Keratinocyte (primary cell): Measurements from ENCODE around the gene MYMX. TPM values are rescaled to one million over a fixed set of nuclear protein-coding genes. Genes with fewer than 3 reads are reported as not detected.
"Not testable (repeated sequence)": the region's sequence is repeated elsewhere in the genome, so short reads cannot be mapped to it uniquely, and the experiment has no call there.

Experiments
- DNase-seq: peaks from one replicate; pipeline ENCODE4 v3.0.0-alpha.2; 2011; ENCODE audit warnings: low read depth, missing footprints, low spot score
- FAIRE-seq: peaks from 2 replicates; lab custom pipeline; 2011; peaks lifted over from hg19 to GRCh38; lab: Jason Lieb, UNC
- H2AFZ ChIP-seq: 2 replicates; pipeline ENCODE4 v1.6.0; 2012; ENCODE audit warnings: low read length, control low read depth, inconsistent platforms; ENCODE audit not compliant: control insufficient read depth
- H3K27ac ChIP-seq: 2 replicates; pipeline ENCODE4 v1.5.1; 2011; ENCODE audit warnings: low read length; ENCODE audit not compliant: control insufficient read depth, insufficient read depth
- H3K27me3 ChIP-seq: 3 replicates; pipeline ENCODE4 v1.6.0; 2011; ENCODE audit warnings: low read length; ENCODE audit not compliant: control insufficient read depth, insufficient read depth; ENCODE audit errors: extremely low read depth
- H3K36me3 ChIP-seq, 2 experiments: 2 replicates in 1 of 2; 3 replicates in 1 of 2; pipeline ENCODE4 v1.5.1; 2011; ENCODE audit warnings: low read length in 2 of 2, mild to moderate bottlenecking in 1 of 2; ENCODE audit not compliant: control insufficient read depth in 2 of 2, insufficient read depth in 2 of 2; ENCODE audit errors: extremely low read depth in 1 of 2
- H3K4me1 ChIP-seq: 3 replicates; pipeline ENCODE4 v1.5.1; 2011; ENCODE audit warnings: low read length; ENCODE audit not compliant: control insufficient read depth, insufficient read depth; ENCODE audit errors: extremely low read depth
- H3K4me2 ChIP-seq: 3 replicates; pipeline ENCODE4 v1.6.0; 2011; ENCODE audit warnings: low read depth, low read length; ENCODE audit not compliant: control insufficient read depth, insufficient read depth; ENCODE audit errors: extremely low read depth
- H3K4me3 ChIP-seq, 3 experiments: fragments of 200-600 bp in 1 of 3; sonication (generic) in 1 of 3; 2 replicates in 2 of 3; 3 replicates in 1 of 3; pipeline ENCODE4 v1.5.1; 2011 to 2016; ENCODE audit warnings: low read length in 3 of 3, mild to moderate bottlenecking in 3 of 3, control low read depth in 2 of 3, inconsistent platforms in 1 of 3, low read depth in 1 of 3, mixed read lengths in 1 of 3, mixed run types in 1 of 3, moderate library complexity in 1 of 3; ENCODE audit not compliant: control insufficient read depth in 2 of 3, insufficient read depth in 2 of 3; ENCODE audit errors: extremely low read depth in 1 of 3
- H3K79me2 ChIP-seq: 2 replicates; pipeline ENCODE4 v1.6.0; 2012; ENCODE audit warnings: low read length; ENCODE audit not compliant: control insufficient read depth, insufficient read depth
- H3K9ac ChIP-seq: 3 replicates; pipeline ENCODE4 v1.6.0; 2011; ENCODE audit warnings: low read length; ENCODE audit not compliant: control insufficient read depth, insufficient read depth; ENCODE audit errors: extremely low read depth
- H3K9me1 ChIP-seq: 3 replicates; pipeline ENCODE4 v1.6.0; 2011; ENCODE audit warnings: low read length; ENCODE audit not compliant: control insufficient read depth, insufficient read depth; ENCODE audit errors: extremely low read depth
- H3K9me3 ChIP-seq: 2 replicates; pipeline ENCODE4 v1.5.1; 2012; ENCODE audit warnings: low read depth, low read length; ENCODE audit not compliant: control insufficient read depth
- H4K20me1 ChIP-seq: 3 replicates; pipeline ENCODE4 v1.6.0; 2011; ENCODE audit warnings: low read length; ENCODE audit not compliant: control insufficient read depth, insufficient read depth; ENCODE audit errors: extremely low read depth
- CTCF ChIP-seq, 3 experiments: IDR thresholded peaks in 1 of 3; conservative IDR thresholded peaks in 1 of 3; optimal IDR thresholded peaks in 1 of 3; 2 replicates in 2 of 3; 3 replicates in 1 of 3; pipeline versions ENCODE3 to v1.5.1; 2011; ENCODE audit warnings: low read length in 3 of 3, mild to moderate bottlenecking in 3 of 3, moderate library complexity in 2 of 3, control low read depth in 1 of 3, inconsistent platforms in 1 of 3; ENCODE audit not compliant: insufficient read depth in 2 of 3; ENCODE audit errors: extremely low read depth in 1 of 3
- EZH2 ChIP-seq: IDR thresholded peaks from one replicate; pipeline ENCODE4 v1.6.1; 2012; ENCODE audit warnings: inconsistent platforms, mild to moderate bottlenecking, low read length, moderate library complexity
- dilution Hi-C: fragments of 300-500 bp; cut with MboI; formaldehyde crosslinking; loops from one replicate; pipeline ENCODE4 v1.7.0; 2020; ENCODE audit warnings: low sequenced_read_pairs; ENCODE audit not compliant: extremely low pct_ligation_motif_present
- polyA plus RNA-seq, 5 experiments: library from polyadenylated mRNA; depleted of rRNA in 3 of 5; stranded (reverse) in 3 of 5; stranded (forward) in 1 of 5; unstranded in 1 of 5; fragments of >200 nt; gene quantifications; 1 replicate in 1 of 5; 2 replicates in 3 of 5; 3 replicates in 1 of 5; pipeline versions ENCODE4 v1.2.1 to v1.2.3, GENCODE V29; 2011 to 2012; ENCODE audit warnings: missing spikeins in 2 of 5, low read depth in 1 of 5, low replicate concordance in 1 of 5

Gene MYMX
- polyA plus RNA-seq, 1 donor (not counting 4 experiments of a cell fraction or from before 2014, with no cell fraction given): 0.09 TPM

GRCh38 chr6:44182911-44183390 lies 33.8 kb upstream of the MYMX start:
- FAIRE-seq: no peak
- H3K9me3 ChIP-seq: no peaks in the 10 kb centered on the region
- no peaks in the 10 kb centered on the region for H3K79me2 ChIP-seq
- H4K20me1 ChIP-seq: no peaks in the 10 kb centered on the region
- no peak overlapping the region for H3K4me3 ChIP-seq
- H3K27me3 ChIP-seq: no peaks in the 10 kb centered on the region
- H3K27ac ChIP-seq: no peak overlapping the region
- H3K36me3 ChIP-seq: no peaks in the 10 kb centered on the region
- H2AFZ ChIP-seq: no peak overlapping the region
- H3K4me1 ChIP-seq: peaks cover 10% of the 10 kb centered on the region
- no peak overlapping the region for H3K4me2 ChIP-seq
- H3K9ac ChIP-seq: no peak overlapping the region
- dilution Hi-C loops: no loop called here
- DNase-seq: no peak
- no peaks in the 10 kb centered on the region for H3K9me1 ChIP-seq
- TF ChIP-seq EZH2 (no peak), CTCF (optimal IDR thresholded peaks at IDR 0.05 in 1 of 3, IDR thresholded peaks at IDR 0.05 in 1 of 3, conservative IDR thresholded peaks at IDR 0.05 in 1 of 3; ENCODE audit: extremely low read depth in 1 of 3, insufficient read depth in 2 of 3, low read length in 3 of 3) (no peak)

GRCh38 chr6:44183783-44184182 lies 32.9 kb upstream of the MYMX start:
- peaks cover 1% of the 10 kb centered on the region for H3K4me1 ChIP-seq
- H3K36me3 ChIP-seq: no peaks in the 10 kb centered on the region
- dilution Hi-C loops: no loop called here

GRCh38 chr6:44185356-44185755 lies 31.4 kb upstream of the MYMX start:
- dilution Hi-C loops, H3K9me1 ChIP-seq, H3K9me3 ChIP-seq, H3K4me1 ChIP-seq, H3K4me2 ChIP-seq, FAIRE-seq, H3K79me2 ChIP-seq, H3K4me3 ChIP-seq, H3K27me3 ChIP-seq, H3K9ac ChIP-seq, H4K20me1 ChIP-seq, H2AFZ ChIP-seq, H3K27ac ChIP-seq, DNase-seq, H3K36me3 ChIP-seq: not testable (repeated sequence)

More at GRCh38 chr6:44183783-44184182, 32.9 kb upstream of the MYMX start:
- no peaks in the 10 kb centered on the region for H3K79me2 ChIP-seq
- no peaks in the 10 kb centered on the region for H3K9me3 ChIP-seq
- H4K20me1 ChIP-seq: no peaks in the 10 kb centered on the region
- H2AFZ ChIP-seq: no peak overlapping the region
- H3K27ac ChIP-seq: no peak overlapping the region
- FAIRE-seq (no peak), DNase-seq (no peak)
- no peaks in the 10 kb centered on the region for H3K27me3 ChIP-seq
- no peak overlapping the region for H3K4me2 ChIP-seq
- H3K9me1 ChIP-seq: no peaks in the 10 kb centered on the region
- H3K4me3 ChIP-seq: no peak overlapping the region
- TF ChIP-seq EZH2 (no peak), CTCF (optimal IDR thresholded peaks at IDR 0.05 in 1 of 3, IDR thresholded peaks at IDR 0.05 in 1 of 3, conservative IDR thresholded peaks at IDR 0.05 in 1 of 3; ENCODE audit: extremely low read depth in 1 of 3, insufficient read depth in 2 of 3, low read length in 3 of 3) (no peak)
- H3K9ac ChIP-seq: no peak overlapping the region
